Measurements from ENCODE around the gene SHQ1. TPM values are rescaled to one million over a fixed set of nuclear protein-coding genes. Genes with fewer than 3 reads are reported as not detected.
"Not testable (repeated sequence)": the region's sequence is repeated elsewhere in the genome, so short reads cannot be mapped to it uniquely, and the experiment has no call there.

The SHQ1 gene
- total RNA-seq, 2 experiments from 2014 or later, result 9.4 to 13.1 TPM

DNA sequence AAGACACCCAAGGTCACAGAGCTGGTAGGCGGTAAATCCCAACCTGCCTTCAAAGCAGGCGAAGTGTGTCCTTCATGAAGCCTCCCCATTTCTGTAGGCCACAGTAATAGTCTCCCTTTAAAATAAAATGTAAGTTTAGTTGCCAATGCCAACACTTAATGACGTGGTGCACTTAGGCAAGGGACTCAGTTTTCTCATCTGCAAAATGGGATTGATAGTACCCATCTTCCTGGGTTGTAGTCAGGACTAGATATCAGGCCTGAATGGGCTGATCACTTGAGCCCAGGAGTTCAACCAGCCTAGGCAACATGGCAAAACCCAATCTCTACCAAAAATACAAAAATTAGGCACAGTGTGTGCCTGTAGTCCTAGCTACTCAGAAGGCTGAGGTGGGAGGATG lies 114.6 kb downstream of the SHQ1 start:
- Mint-ChIP-seq H3K36me3 (ENCODE audit: low read depth) (no peaks in the 10 kb centered on the region), H3K4me3 (no peak overlapping the region), H3K27me3 (no peaks in the 10 kb centered on the region), H3K4me1 (ENCODE audit: low read depth) (peaks cover 13% of the 10 kb centered on the region), H3K27ac (no peak overlapping the region), H3K9me3 (peaks cover 5% of the 10 kb centered on the region)
- CTCF ChIA-PET, result no interaction called here
- Histone ChIP-seq H3K4me3 (ENCODE audit: low read length) (no peak overlapping the region), H3K27ac (ENCODE audit: low read depth in 1 of 2, low read length in 2 of 2) (no peak overlapping the region), H3K36me3 (ENCODE audit: insufficient read depth, low read length) (no peaks in the 10 kb centered on the region), H3K4me1 (ENCODE audit: insufficient read depth, low read length) (peaks cover 8% of the 10 kb centered on the region), H3K9me3 (ENCODE audit: control insufficient read depth in 1 of 2, insufficient read depth in 1 of 2, low read length in 2 of 2) (peaks cover 12 to 18% of the 10 kb centered on the region in 2 experiments), H3K27me3 (ENCODE audit: control insufficient read depth in 1 of 2, insufficient read depth in 2 of 2, low read length in 2 of 2) (no peaks in the 10 kb centered on the region)
- POLR2A ChIA-PET, result no interaction called here
- DNase-seq, result no peak
- ATAC-seq (ENCODE audit: poor library complexity), result no peak
- no peak for TF ChIP-seq CTCF (IDR thresholded peaks at IDR 0.05)
- intact Hi-C loops (cut with DNase I, micrococcal nuclease), result no loop called here

DNA sequence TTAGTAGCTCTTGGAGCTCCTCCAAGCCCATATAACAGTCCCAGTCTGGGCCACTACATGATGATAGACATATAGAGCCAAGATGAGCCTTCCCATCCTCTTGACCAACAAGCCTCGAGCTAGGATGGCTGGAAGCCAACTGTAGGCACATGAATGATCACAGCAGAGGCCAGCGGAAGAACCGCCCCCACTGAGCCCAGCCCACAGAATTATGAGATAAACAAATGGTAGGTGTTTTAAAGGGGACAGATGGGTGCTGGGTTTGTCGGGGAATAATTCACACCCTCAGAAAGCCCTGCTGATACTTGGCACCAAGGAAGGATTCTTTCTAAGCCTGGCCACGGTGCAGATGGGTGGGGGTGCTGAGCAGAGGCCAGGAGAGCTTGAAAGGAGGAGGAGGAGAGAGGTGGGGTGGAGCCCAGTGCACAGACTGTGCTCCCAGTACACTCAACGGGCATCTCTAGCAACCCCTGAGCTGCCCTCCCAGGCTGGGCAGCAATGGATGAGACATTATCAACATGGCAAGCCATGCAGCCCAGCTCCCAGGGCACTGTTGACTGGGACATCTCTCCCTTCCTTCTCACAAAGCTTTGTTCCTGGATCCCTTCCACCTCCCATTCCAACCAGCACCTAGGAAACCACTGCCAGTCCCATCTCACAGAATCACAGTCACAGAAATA lies 115.4 kb downstream of the SHQ1 start:
- ATAC-seq (ENCODE audit: poor library complexity); H3K27ac Mint-ChIP-seq; DNase-seq; H3K27me3 Mint-ChIP-seq; H3K27ac ChIP-seq (ENCODE audit: low read depth in 1 of 2, low read length in 2 of 2); H3K4me1 ChIP-seq (ENCODE audit: insufficient read depth, low read length); H3K36me3 Mint-ChIP-seq (ENCODE audit: low read depth); H3K27me3 ChIP-seq (ENCODE audit: control insufficient read depth in 1 of 2, insufficient read depth in 2 of 2, low read length in 2 of 2); H3K4me3 Mint-ChIP-seq; intact Hi-C loops (cut with DNase I, micrococcal nuclease); H3K4me1 Mint-ChIP-seq (ENCODE audit: low read depth); H3K36me3 ChIP-seq (ENCODE audit: insufficient read depth, low read length); H3K9me3 Mint-ChIP-seq; POLR2A ChIA-PET; H3K4me3 ChIP-seq (ENCODE audit: low read length); CTCF ChIA-PET: not testable (repeated sequence)
- H3K9me3 ChIP-seq (ENCODE audit: control insufficient read depth in 1 of 2, insufficient read depth in 1 of 2, low read length in 2 of 2), result peaks cover 12 to 18% of the 10 kb centered on the region in 2 experiments

DNA sequence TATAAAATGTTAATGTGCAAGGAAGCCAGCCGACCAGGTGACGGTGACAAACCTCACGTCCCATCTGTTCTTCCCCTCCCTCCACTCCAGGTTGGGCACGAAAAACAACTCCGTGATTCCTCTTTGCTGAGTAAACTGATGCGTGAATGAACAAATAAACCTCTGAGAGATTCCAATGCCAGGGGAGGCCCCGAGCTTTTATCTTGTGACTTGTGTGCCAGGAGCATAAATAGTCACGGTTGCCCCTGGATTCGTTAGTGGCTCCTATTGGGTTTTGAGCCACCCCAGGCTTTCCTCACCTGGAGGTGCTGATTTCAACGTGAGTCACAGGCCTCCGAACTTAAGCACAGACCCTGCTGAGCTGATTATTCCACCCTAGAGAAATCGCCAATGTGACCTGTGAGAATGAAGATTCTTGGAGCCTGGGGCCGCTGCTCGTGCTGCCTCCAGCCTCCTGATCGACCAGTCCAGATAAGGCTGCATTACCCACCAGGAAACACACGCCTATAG lies 119.2 kb downstream of the SHQ1 start:
- Histone ChIP-seq H3K36me3 (ENCODE audit: insufficient read depth, low read length) (no peaks in the 10 kb centered on the region), H3K4me1 (ENCODE audit: insufficient read depth, low read length) (no peaks in the 10 kb centered on the region), H3K9me3 (ENCODE audit: control insufficient read depth in 1 of 2, insufficient read depth in 1 of 2, low read length in 2 of 2) (peaks cover 6 to 12% of the 10 kb centered on the region in 2 experiments), H3K27me3 (ENCODE audit: control insufficient read depth in 1 of 2, insufficient read depth in 2 of 2, low read length in 2 of 2) (no peaks in the 10 kb centered on the region), H3K4me3 (ENCODE audit: low read length) (no peak overlapping the region), H3K27ac (ENCODE audit: low read depth in 1 of 2, low read length in 2 of 2) (no peak overlapping the region)
- Mint-ChIP-seq H3K36me3 (ENCODE audit: low read depth) (no peaks in the 10 kb centered on the region), H3K9me3 (no peaks in the 10 kb centered on the region), H3K4me3 (no peak overlapping the region), H3K4me1 (ENCODE audit: low read depth) (no peaks in the 10 kb centered on the region), H3K27me3 (no peaks in the 10 kb centered on the region), H3K27ac (no peak overlapping the region)
- POLR2A ChIA-PET, result no interaction called here
- DNase-seq (no peak), ATAC-seq (ENCODE audit: poor library complexity) (no peak)
- CTCF ChIA-PET, result no interaction called here
- intact Hi-C loops (cut with DNase I, micrococcal nuclease), result loop anchor here in 1 of 2 experiments (5.0 kb wide), 1 partner anchor 42 kb away; no protein-coding TSS in a partner anchor
- TF ChIP-seq CTCF (IDR thresholded peaks at IDR 0.05), result no peak
